HS-5 (cell line): Measurements from ENCODE around the gene CFAP77.

Source experiments
- DNase-seq: peaks from one replicate; pipeline ENCODE4 v3.0.0-alpha.2; 2012; ENCODE audit warnings: low read depth

Gene CFAP77

GRCh38 chr9:132408521-132408920 lies 1.5 kb upstream of the CFAP77 start:
- no peak for DNase-seq

GRCh38 chr9:132410642-132411041 lies 631 bp downstream of the CFAP77 start:
- DNase-seq: no peak

- no peak for DNase-seq
Observed at GRCh38 chr9:132411091-132411508, 1.1 kb downstream of the CFAP77 start.

GRCh38 chr9:132412089-132412488 lies 2.1 kb downstream of the CFAP77 start:
- DNase-seq: no peak

- DNase-seq: no peak
Observed at GRCh38 chr9:132413926-132414325, 3.9 kb downstream of the CFAP77 start.

GRCh38 chr9:132414731-132415130 lies 4.7 kb downstream of the CFAP77 start:
- no peak for DNase-seq

GRCh38 chr9:132415181-132415580 lies 5.2 kb downstream of the CFAP77 start:
- no peak for DNase-seq

- no peak for DNase-seq
Observed at GRCh38 chr9:132418726-132419363, 8.8 kb downstream of the CFAP77 start.

- no peak for DNase-seq
Observed at GRCh38 chr9:132422574-132422973, 12.6 kb downstream of the CFAP77 start.

GRCh38 chr9:132423503-132423902 lies 13.5 kb downstream of the CFAP77 start:
- DNase-seq: no peak

GRCh38 chr9:132424857-132425674 lies 15.1 kb downstream of the CFAP77 start:
- DNase-seq: no peak

GRCh38 chr9:132425675-132426062 lies 15.7 kb downstream of the CFAP77 start:
- DNase-seq: no peak

- no peak for DNase-seq
Observed at GRCh38 chr9:132426639-132427414, 16.8 kb downstream of the CFAP77 start.

GRCh38 chr9:132430998-132431397 lies 21.0 kb downstream of the CFAP77 start:
- DNase-seq: no peak

- no peak for DNase-seq
Observed at GRCh38 chr9:132434881-132435280, 24.9 kb downstream of the CFAP77 start.

- DNase-seq: no peak
Observed at GRCh38 chr9:132439153-132439552, 29.1 kb downstream of the CFAP77 start.

GRCh38 chr9:132440735-132441134 lies 30.7 kb downstream of the CFAP77 start:
- DNase-seq: no peak

- DNase-seq: no peak
Observed at GRCh38 chr9:132441404-132441803, 31.4 kb downstream of the CFAP77 start.

- DNase-seq: no peak
Observed at GRCh38 chr9:132443951-132444607, 34.1 kb downstream of the CFAP77 start.

- no peak for DNase-seq
Observed at GRCh38 chr9:132446887-132447286, 36.9 kb downstream of the CFAP77 start.

- no peak for DNase-seq
Observed at GRCh38 chr9:132447346-132447745, 37.3 kb downstream of the CFAP77 start.

- no peak for DNase-seq
Observed at GRCh38 chr9:132447902-132448301, 37.9 kb downstream of the CFAP77 start.
